Ectodermal cell (in vitro differentiated cells): ENCODE results near the gene ELFN2.

Experiments
- H3K27ac ChIP-seq: 2 replicates; pipeline ENCODE4 v1.7.0; 2013; ENCODE audit warnings: mild to moderate bottlenecking, low read depth, low read length; ENCODE audit not compliant: insufficient read depth, poor library complexity, severe bottlenecking
- H3K27me3 ChIP-seq: 2 replicates; pipeline ENCODE4 v1.7.0; 2013; ENCODE audit warnings: mild to moderate bottlenecking, low read length; ENCODE audit not compliant: insufficient read depth, control insufficient read depth, poor library complexity, severe bottlenecking
- H3K36me3 ChIP-seq: one replicate; pipeline ENCODE4 v1.7.0; 2013; ENCODE audit warnings: low read length; ENCODE audit not compliant: control insufficient read depth, insufficient read depth
- H3K4me1 ChIP-seq: one replicate; pipeline ENCODE4 v1.7.0; 2013; ENCODE audit warnings: low read length; ENCODE audit not compliant: control insufficient read depth, insufficient read depth
- H3K4me3 ChIP-seq: 2 replicates; pipeline ENCODE4 v1.7.0; 2013; ENCODE audit warnings: low read depth, low read length, control low read depth; ENCODE audit not compliant: insufficient read depth
- H3K9me3 ChIP-seq: 2 replicates; pipeline ENCODE4 v1.7.0; 2013; ENCODE audit warnings: mild to moderate bottlenecking, low read length, moderate library complexity; ENCODE audit not compliant: control insufficient read depth
- WGBS, 2 experiments: methylation state at CpG; one replicate each; pipeline ENCODE4 v1.1.7; 2013; ENCODE audit warnings: missing lambda C conversion rate in 2 of 2; 5-methylcytosine and 5-hydroxymethylcytosine counted together

The ELFN2 gene

GRCh38 chr22:37467391-37467955, 40.2 kb upstream of the ELFN2 start:
- 46 to 49% methylated on average over 14 of the region's 14 CpGs for WGBS, 2 experiments
- no peak overlapping the region for H3K4me3 ChIP-seq
- H3K36me3 ChIP-seq = no peaks in the 10 kb centered on the region
- H3K27me3 ChIP-seq = no peaks in the 10 kb centered on the region
- H3K9me3 ChIP-seq = no peaks in the 10 kb centered on the region
- H3K27ac ChIP-seq = no peak overlapping the region
- peaks cover 8% of the 10 kb centered on the region for H3K4me1 ChIP-seq

- Histone ChIP-seq H3K27ac (no peak overlapping the region), H3K9me3 (no peaks in the 10 kb centered on the region), H3K4me3 (no peak overlapping the region), H3K4me1 (peaks cover 8% of the 10 kb centered on the region), H3K36me3 (no peaks in the 10 kb centered on the region), H3K27me3 (no peaks in the 10 kb centered on the region)
- WGBS, 2 experiments = 72 to 83% methylated on average over 4 of the region's 4 CpGs
Observed at GRCh38 chr22:37464181-37464580, 36.9 kb upstream of the ELFN2 start.

- peaks cover 4% of the 10 kb centered on the region for H3K27me3 ChIP-seq
- 4 to 7% methylated on average over 5 of the region's 5 CpGs for WGBS, 2 experiments
- no peaks in the 10 kb centered on the region for H3K9me3 ChIP-seq
- no peaks in the 10 kb centered on the region for H3K36me3 ChIP-seq
- no peak overlapping the region for H3K27ac ChIP-seq
- peaks cover 8% of the 10 kb centered on the region for H3K4me1 ChIP-seq
- no peak overlapping the region for H3K4me3 ChIP-seq
Observed at GRCh38 chr22:37462983-37463382, 35.7 kb upstream of the ELFN2 start.

- Histone ChIP-seq H3K36me3 (no peaks in the 10 kb centered on the region), H3K4me3 (no peak overlapping the region), H3K27ac (no peak overlapping the region), H3K4me1 (peaks cover 4% of the 10 kb centered on the region), H3K9me3 (no peaks in the 10 kb centered on the region), H3K27me3 (peaks cover 5% of the 10 kb centered on the region)
- WGBS, 2 experiments = 80 to 84% methylated on average over 5 of the region's 5 CpGs
Observed at GRCh38 chr22:37462436-37462835, 35.2 kb upstream of the ELFN2 start.

- WGBS, 2 experiments = 60% methylated on average over 6 of the region's 6 CpGs
- Histone ChIP-seq H3K4me1 (no peaks in the 10 kb centered on the region), H3K9me3 (no peaks in the 10 kb centered on the region), H3K27me3 (peaks cover 5% of the 10 kb centered on the region), H3K27ac (no peak overlapping the region), H3K4me3 (no peak overlapping the region), H3K36me3 (no peaks in the 10 kb centered on the region)
Observed at GRCh38 chr22:37461961-37462360, 34.7 kb upstream of the ELFN2 start.

- Histone ChIP-seq H3K4me1 (peaks cover 8% of the 10 kb centered on the region), H3K36me3 (no peaks in the 10 kb centered on the region), H3K4me3 (no peak overlapping the region), H3K27ac (no peak overlapping the region), H3K27me3 (peaks cover 5% of the 10 kb centered on the region), H3K9me3 (no peaks in the 10 kb centered on the region)
- WGBS, 2 experiments = 92 to 100% methylated on average over 3 of the region's 3 CpGs
Observed at GRCh38 chr22:37460684-37461083, 33.4 kb upstream of the ELFN2 start.

- H3K9me3 ChIP-seq = no peaks in the 10 kb centered on the region
- H3K36me3 ChIP-seq = no peaks in the 10 kb centered on the region
- WGBS, 2 experiments = 86 to 91% methylated on average over 9 of the region's 9 CpGs
- H3K27me3 ChIP-seq = peaks cover 5% of the 10 kb centered on the region
- no peak overlapping the region for H3K27ac ChIP-seq
- no peak overlapping the region for H3K4me3 ChIP-seq
- peaks cover 10% of the 10 kb centered on the region for H3K4me1 ChIP-seq
Observed at GRCh38 chr22:37459206-37459605, 31.9 kb upstream of the ELFN2 start.

GRCh38 chr22:37457093-37457893, 30.0 kb upstream of the ELFN2 start:
- 33 to 38% methylated on average over 4 of the region's 4 CpGs for WGBS, 2 experiments
- H3K9me3 ChIP-seq = no peaks in the 10 kb centered on the region
- H3K27me3 ChIP-seq = peaks cover 5% of the 10 kb centered on the region
- peaks cover 10% of the 10 kb centered on the region for H3K4me1 ChIP-seq
- H3K4me3 ChIP-seq = no peak overlapping the region
- H3K36me3 ChIP-seq = no peaks in the 10 kb centered on the region
- no peak overlapping the region for H3K27ac ChIP-seq

- no peak overlapping the region for H3K27ac ChIP-seq
- H3K36me3 ChIP-seq = no peaks in the 10 kb centered on the region
- H3K27me3 ChIP-seq = peaks cover 5% of the 10 kb centered on the region
- no peak overlapping the region for H3K4me3 ChIP-seq
- H3K9me3 ChIP-seq = no peaks in the 10 kb centered on the region
- WGBS, 2 experiments = 80 to 85% methylated on average over 17 of the region's 17 CpGs
- peaks cover 10% of the 10 kb centered on the region for H3K4me1 ChIP-seq
Observed at GRCh38 chr22:37456346-37456745, 29.1 kb upstream of the ELFN2 start.

- no peaks in the 10 kb centered on the region for H3K36me3 ChIP-seq
- no peak overlapping the region for H3K27ac ChIP-seq
- H3K4me1 ChIP-seq = peaks cover 10% of the 10 kb centered on the region
- H3K27me3 ChIP-seq = peaks cover 5% of the 10 kb centered on the region
- H3K4me3 ChIP-seq = no peak overlapping the region
- no peaks in the 10 kb centered on the region for H3K9me3 ChIP-seq
- 66 to 69% methylated on average over 14 of the region's 14 CpGs for WGBS, 2 experiments
Observed at GRCh38 chr22:37455896-37456295, 28.6 kb upstream of the ELFN2 start.
